IMR-90 (cell line): ENCODE results near the gene PTPRF. TPM values are rescaled to one million over a fixed set of nuclear protein-coding genes. Genes with fewer than 3 reads are reported as not detected.

Experiments
- ATAC-seq: fragments of 200-7000 bp; cut with Tn5 transposase; 2 replicates; pipeline ENCODE4 v1.9.1; 2020; ENCODE audit warnings: low read depth, mild to moderate bottlenecking, moderate library complexity
- BruUV-seq: library from RNA; stranded (reverse); fragments of 400-500 nt; replicated peaks from 2 replicates; lab custom pipeline; 2021; lab: Mats Ljungman, UMichigan
- CTCF ChIA-PET: fragments of 300-600 bp; formaldehyde crosslinking; extraction: SDS; loops from one replicate; lab custom pipeline; 2021; ENCODE audit warnings: antibody characterized with exemption; lab: Yijun Ruan, JAX
- POLR2A ChIA-PET: fragments of 300-600 bp; sonication (Branson Sonifier 250); formaldehyde crosslinking; loops from one replicate; lab custom pipeline; 2022; ENCODE audit warnings: antibody characterized with exemption; ENCODE audit not compliant: unreplicated experiment; lab: Charles Lee
- DNase-seq: peaks from one replicate; pipeline ENCODE4 v3.0.0; 2013
- H2AFZ ChIP-seq: replicated peaks from 2 replicates; pipeline ENCODE3; 2013; ENCODE audit warnings: low read length, mild to moderate bottlenecking; ENCODE audit not compliant: poor library complexity
- H2AK5ac ChIP-seq: 2 replicates; pipeline ENCODE4 v1.6.1; 2013; ENCODE audit warnings: low read depth, low read length, inconsistent platforms
- H2AK9ac ChIP-seq: replicated peaks from 2 replicates; pipeline ENCODE3; 2013; ENCODE audit warnings: mild to moderate bottlenecking, low read depth, low read length, moderate library complexity; ENCODE audit not compliant: poor library complexity
- H2BK120ac ChIP-seq: 2 replicates; pipeline ENCODE4 v1.6.1; 2013; ENCODE audit warnings: low read depth, low read length, inconsistent platforms
- H2BK15ac ChIP-seq: 3 replicates; pipeline ENCODE4 v1.6.1; 2013; ENCODE audit warnings: low read depth, low read length, inconsistent platforms
- H2BK20ac ChIP-seq: 2 replicates; pipeline ENCODE4 v1.6.1; 2013; ENCODE audit warnings: low read depth, mild to moderate bottlenecking, inconsistent platforms, low read length, moderate library complexity
- H2BK5ac ChIP-seq: 2 replicates; pipeline ENCODE4 v1.6.1; 2013; ENCODE audit warnings: mild to moderate bottlenecking, low read depth, low read length, inconsistent platforms; ENCODE audit not compliant: poor library complexity, severe bottlenecking
- H3K14ac ChIP-seq: replicated peaks from 2 replicates; pipeline ENCODE4 v1.6.1; 2013; ENCODE audit warnings: low read depth, low read length, inconsistent platforms
- H3K18ac ChIP-seq: 2 replicates; pipeline ENCODE4 v1.6.1; 2013; ENCODE audit warnings: low read depth, low read length, control low read depth
- H3K23ac ChIP-seq: 2 replicates; pipeline ENCODE4 v1.6.1; 2013; ENCODE audit warnings: low read depth, low read length, inconsistent platforms
- H3K27ac ChIP-seq: 2 replicates; pipeline ENCODE4 v1.5.1; 2013; ENCODE audit warnings: mild to moderate bottlenecking, control low read depth, low read length; ENCODE audit not compliant: insufficient read depth
- H3K27me3 ChIP-seq: 2 replicates; pipeline ENCODE4 v1.6.1; 2013; ENCODE audit warnings: low read length; ENCODE audit not compliant: control insufficient read depth, insufficient read depth
- H3K36me3 ChIP-seq: 2 replicates; pipeline ENCODE4 v1.6.1; 2013; ENCODE audit warnings: low read length, mixed read lengths; ENCODE audit not compliant: control insufficient read depth, insufficient read depth
- H3K4ac ChIP-seq: 2 replicates; pipeline ENCODE4 v1.6.1; 2013; ENCODE audit warnings: low read depth, low read length, inconsistent platforms
- H3K4me1 ChIP-seq: 2 replicates; pipeline ENCODE4 v1.6.1; 2013; ENCODE audit warnings: low read length, mixed read lengths; ENCODE audit not compliant: control insufficient read depth, insufficient read depth
- H3K4me2 ChIP-seq: 2 replicates; pipeline ENCODE4 v1.6.1; 2013; ENCODE audit warnings: low read depth, mild to moderate bottlenecking, control low read depth, low read length, moderate library complexity
- H3K4me3 ChIP-seq: 2 replicates; pipeline ENCODE4 v1.5.1; 2013; ENCODE audit warnings: low read depth, mild to moderate bottlenecking, control low read depth, low read length, moderate library complexity; ENCODE audit not compliant: insufficient read depth
- H3K56ac ChIP-seq: 2 replicates; pipeline ENCODE4 v1.6.1; 2013; ENCODE audit warnings: low read length, inconsistent platforms; ENCODE audit not compliant: insufficient read depth; ENCODE audit errors: extremely low read depth
- H3K79me1 ChIP-seq, 2 experiments: 2 replicates each; pipeline ENCODE4 v1.6.1; 2013; ENCODE audit warnings: low read length in 2 of 2, inconsistent platforms in 1 of 2, low read depth in 1 of 2
- H3K9ac ChIP-seq: 2 replicates; pipeline ENCODE4 v1.6.1; 2013; ENCODE audit warnings: low read depth, low read length, control low read depth
- H3K9me1 ChIP-seq: 2 replicates; pipeline ENCODE4 v1.6.1; 2013; ENCODE audit warnings: low read length, inconsistent platforms; ENCODE audit not compliant: insufficient read depth
- H3K9me3 ChIP-seq: 2 replicates; pipeline ENCODE4 v1.6.1; 2013; ENCODE audit warnings: low read length; ENCODE audit not compliant: control insufficient read depth, insufficient read depth
- H4K20me1 ChIP-seq: 2 replicates; pipeline ENCODE4 v1.6.1; 2013; ENCODE audit warnings: low read length, inconsistent platforms; ENCODE audit not compliant: insufficient read depth
- H4K5ac ChIP-seq: 2 replicates; pipeline ENCODE4 v1.6.1; 2013; ENCODE audit warnings: mild to moderate bottlenecking, low read depth, low read length, control low read depth
- H4K8ac ChIP-seq, 2 experiments: 2 replicates each; pipeline ENCODE4 v1.6.1; 2013; ENCODE audit warnings: low read depth in 2 of 2, low read length in 2 of 2, control low read depth in 1 of 2, inconsistent platforms in 1 of 2
- H4K91ac ChIP-seq: 2 replicates; pipeline ENCODE4 v1.6.1; 2013; ENCODE audit warnings: low read depth, low read length, inconsistent platforms; ENCODE audit not compliant: insufficient read depth
- CEBPB ChIP-seq: IDR thresholded peaks from 2 replicates; pipeline ENCODE4 v1.6.1; 2012; ENCODE audit warnings: low read depth, low read length, improper control_type of control experiment
- CHD1 ChIP-seq: IDR thresholded peaks from 2 replicates; pipeline ENCODE4 v1.6.1; 2012; ENCODE audit warnings: low read depth, low read length, improper control_type of control experiment
- MAZ ChIP-seq: IDR thresholded peaks from 2 replicates; pipeline ENCODE4 v1.6.1; 2012; ENCODE audit warnings: low read depth, mild to moderate bottlenecking, low read length, improper control_type of control experiment, moderate library complexity, borderline replicate concordance
- SMC3 ChIP-seq: fragments of 150-350 bp; IDR thresholded peaks from 2 replicates; pipeline ENCODE4 v1.6.1; 2016; ENCODE audit warnings: low read depth, mild to moderate bottlenecking, antibody characterized with exemption, low read length, moderate library complexity
- WGBS, 2 experiments: methylation state at CpG; one replicate each; pipeline versions ENCODE4 v1.1.5 to v1.1.7; 2013; ENCODE audit warnings: missing lambda C conversion rate in 2 of 2; ENCODE audit not compliant: insufficient read length in 1 of 2; ENCODE audit errors: extremely low coverage in 2 of 2; 5-methylcytosine and 5-hydroxymethylcytosine counted together
- dilution Hi-C: fragments of 300-500 bp; cut with HindIII; formaldehyde crosslinking; loops from one replicate; pipeline ENCODE4 v1.14.3; 2018; ENCODE audit warnings: low sequenced_read_pairs; ENCODE audit not compliant: unreplicated experiment
- in situ Hi-C: fragments of 300-500 bp; cut with MboI; formaldehyde crosslinking; loops from 3 replicates; pipeline ENCODE4 v1.14.3; 2019; ENCODE audit warnings: low sequenced_read_pairs, inconsistent platforms, mixed read lengths
- intact Hi-C: fragments of 100-400 bp; cut with micrococcal nuclease; formaldehyde crosslinking; loops from 2 replicates; pipeline ENCODE4 v1.10.0; 2022
- polyA plus RNA-seq, 3 experiments: library from polyadenylated mRNA; depleted of rRNA; stranded (reverse); fragments of >200 nt; gene quantifications; 2 replicates each; pipeline ENCODE4 v1.2.3, GENCODE V29; 2012; ENCODE audit warnings: low replicate concordance in 1 of 3
- total RNA-seq: library from RNA; depleted of rRNA; stranded (reverse); fragments of >200 nt; gene quantifications from 2 replicates; pipeline ENCODE4 v1.2.3, GENCODE V29; 2012
- TF ChIP-seq, protein P1 (sequence below): fragments of 150-350 bp; IDR thresholded peaks from 2 replicates; pipeline ENCODE4 v1.6.1; 2016; ENCODE audit warnings: low read depth, mild to moderate bottlenecking, low read length, moderate library complexity, borderline replicate concordance
- TF ChIP-seq, protein P2 (sequence below): fragments of 150-350 bp; IDR thresholded peaks from 2 replicates; pipeline ENCODE4 v1.6.1; 2017; ENCODE audit warnings: mild to moderate bottlenecking, antibody characterized with exemption, low read length, low read depth

The PTPRF gene
- total and polyA plus RNA-seq, 2 of the 4 experiments (the other 2 are of a cell fraction) = 25.8 to 92.3 TPM

DNA sequence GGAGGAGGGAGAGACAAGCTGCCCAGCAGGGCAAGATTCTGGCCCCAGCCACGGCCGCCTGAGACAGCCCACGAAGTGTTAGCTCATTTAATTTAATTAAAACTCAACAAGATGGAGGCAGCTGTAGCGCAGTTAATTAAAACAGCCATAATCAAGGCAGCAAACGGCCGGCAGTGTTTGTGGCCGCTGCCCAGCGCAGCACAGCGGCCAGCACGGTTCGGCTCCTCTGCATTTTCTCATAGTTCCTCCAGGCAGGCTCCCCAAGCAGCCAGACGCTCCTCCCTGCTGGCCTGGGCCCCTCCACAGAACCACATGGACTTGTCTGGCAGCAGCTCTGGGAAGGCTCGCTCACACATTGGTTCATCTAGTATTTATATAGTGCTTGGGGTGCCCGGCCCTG lies 40.0 kb downstream of the PTPRF start:
- H3K36me3 ChIP-seq = peaks cover 37% of the 10 kb centered on the region
- no peak overlapping the region for H2BK15ac ChIP-seq
- H2BK120ac ChIP-seq = no peak overlapping the region
- no peak overlapping the region for H3K4me2 ChIP-seq
- intact Hi-C loops = no loop called here
- peaks cover 12% of the 10 kb centered on the region for H3K9me1 ChIP-seq
- peaks cover 6% of the 10 kb centered on the region for H3K4me1 ChIP-seq
- WGBS, 2 experiments = 82% methylated on average over 5 of the region's 14 CpGs; no CpG with 5 or more reads in 1 of the 2 experiments
- no TSS peak for BruUV-seq
- H3K9ac ChIP-seq = no peak overlapping the region
- no peak overlapping the region for H2AK9ac ChIP-seq
- H2BK5ac ChIP-seq = no peak overlapping the region
- no peak for ATAC-seq
- no peak overlapping the region for H3K4me3 ChIP-seq
- H3K27ac ChIP-seq = no peak overlapping the region
- no peak overlapping the region for H4K5ac ChIP-seq
- POLR2A ChIA-PET = no interaction called here
- dilution Hi-C loops = no loop called here
- H3K56ac ChIP-seq = no peak overlapping the region
- H4K91ac ChIP-seq = no peak overlapping the region
- TF ChIP-seq CHD1 (no peak), CEBPB (no peak), SMC3 (no peak), MAZ (no peak)
- TF ChIP-seq, protein P1, sequence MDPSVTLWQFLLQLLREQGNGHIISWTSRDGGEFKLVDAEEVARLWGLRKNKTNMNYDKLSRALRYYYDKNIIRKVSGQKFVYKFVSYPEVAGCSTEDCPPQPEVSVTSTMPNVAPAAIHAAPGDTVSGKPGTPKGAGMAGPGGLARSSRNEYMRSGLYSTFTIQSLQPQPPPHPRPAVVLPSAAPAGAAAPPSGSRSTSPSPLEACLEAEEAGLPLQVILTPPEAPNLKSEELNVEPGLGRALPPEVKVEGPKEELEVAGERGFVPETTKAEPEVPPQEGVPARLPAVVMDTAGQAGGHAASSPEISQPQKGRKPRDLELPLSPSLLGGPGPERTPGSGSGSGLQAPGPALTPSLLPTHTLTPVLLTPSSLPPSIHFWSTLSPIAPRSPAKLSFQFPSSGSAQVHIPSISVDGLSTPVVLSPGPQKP = no peak
- TF ChIP-seq, protein P2, sequence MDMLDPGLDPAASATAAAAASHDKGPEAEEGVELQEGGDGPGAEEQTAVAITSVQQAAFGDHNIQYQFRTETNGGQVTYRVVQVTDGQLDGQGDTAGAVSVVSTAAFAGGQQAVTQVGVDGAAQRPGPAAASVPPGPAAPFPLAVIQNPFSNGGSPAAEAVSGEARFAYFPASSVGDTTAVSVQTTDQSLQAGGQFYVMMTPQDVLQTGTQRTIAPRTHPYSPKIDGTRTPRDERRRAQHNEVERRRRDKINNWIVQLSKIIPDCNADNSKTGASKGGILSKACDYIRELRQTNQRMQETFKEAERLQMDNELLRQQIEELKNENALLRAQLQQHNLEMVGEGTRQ = no peak
- CTCF ChIA-PET = no interaction called here
- H2BK20ac ChIP-seq = no peak overlapping the region
- no peak overlapping the region for H3K14ac ChIP-seq
- H3K9me3 ChIP-seq = no peaks in the 10 kb centered on the region
- H3K27me3 ChIP-seq = no peaks in the 10 kb centered on the region
- H4K20me1 ChIP-seq = peaks cover 12% of the 10 kb centered on the region
- H2AK5ac ChIP-seq = no peak overlapping the region
- no peak overlapping the region for H4K8ac ChIP-seq
- DNase-seq = no peak
- H3K18ac ChIP-seq = no peak overlapping the region
- no peak overlapping the region for H3K23ac ChIP-seq
- H3K4ac ChIP-seq = no peak overlapping the region
- peaks cover 6 to 63% of the 10 kb centered on the region in 2 experiments; a peak in 3 of 4 replicates for H3K79me1 ChIP-seq
- no peak overlapping the region for H2AFZ ChIP-seq
- in situ Hi-C loops = no loop called here
